HG02588 (cell line): ENCODE results near the gene CAB39.
"Not testable (repeated sequence)": the region's sequence is repeated elsewhere in the genome, so short reads cannot be mapped to it uniquely, and the experiment has no call there.

Source experiments
- ATAC-seq: cut with Tn5 transposase; IDR thresholded peaks from one replicate; pipeline ENCODE4 v1.9.1; 2021; ENCODE audit warnings: mild to moderate bottlenecking, moderate library complexity; ENCODE audit not compliant: unreplicated experiment

The CAB39 gene

DNA sequence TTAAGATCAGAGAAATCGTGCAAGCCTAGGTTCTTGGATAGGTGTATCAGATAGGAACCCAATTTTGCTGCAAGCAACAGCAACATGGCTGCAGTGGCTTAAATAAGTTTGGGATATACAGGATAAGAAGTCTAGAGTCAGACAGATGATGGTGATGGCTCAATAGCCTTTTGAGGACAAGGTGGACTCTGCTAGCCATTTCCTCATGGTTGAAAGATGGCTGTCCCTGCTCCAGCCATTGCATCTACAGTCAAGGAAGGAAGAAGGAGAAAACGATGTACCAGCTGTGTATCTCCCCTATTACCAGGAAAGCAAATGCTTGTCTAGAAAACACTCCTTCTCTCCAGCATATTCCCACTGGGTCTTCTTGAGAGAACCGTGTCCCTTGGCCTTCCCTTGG is 30.1 kb upstream of the CAB39 start:
- no peak for ATAC-seq

DNA sequence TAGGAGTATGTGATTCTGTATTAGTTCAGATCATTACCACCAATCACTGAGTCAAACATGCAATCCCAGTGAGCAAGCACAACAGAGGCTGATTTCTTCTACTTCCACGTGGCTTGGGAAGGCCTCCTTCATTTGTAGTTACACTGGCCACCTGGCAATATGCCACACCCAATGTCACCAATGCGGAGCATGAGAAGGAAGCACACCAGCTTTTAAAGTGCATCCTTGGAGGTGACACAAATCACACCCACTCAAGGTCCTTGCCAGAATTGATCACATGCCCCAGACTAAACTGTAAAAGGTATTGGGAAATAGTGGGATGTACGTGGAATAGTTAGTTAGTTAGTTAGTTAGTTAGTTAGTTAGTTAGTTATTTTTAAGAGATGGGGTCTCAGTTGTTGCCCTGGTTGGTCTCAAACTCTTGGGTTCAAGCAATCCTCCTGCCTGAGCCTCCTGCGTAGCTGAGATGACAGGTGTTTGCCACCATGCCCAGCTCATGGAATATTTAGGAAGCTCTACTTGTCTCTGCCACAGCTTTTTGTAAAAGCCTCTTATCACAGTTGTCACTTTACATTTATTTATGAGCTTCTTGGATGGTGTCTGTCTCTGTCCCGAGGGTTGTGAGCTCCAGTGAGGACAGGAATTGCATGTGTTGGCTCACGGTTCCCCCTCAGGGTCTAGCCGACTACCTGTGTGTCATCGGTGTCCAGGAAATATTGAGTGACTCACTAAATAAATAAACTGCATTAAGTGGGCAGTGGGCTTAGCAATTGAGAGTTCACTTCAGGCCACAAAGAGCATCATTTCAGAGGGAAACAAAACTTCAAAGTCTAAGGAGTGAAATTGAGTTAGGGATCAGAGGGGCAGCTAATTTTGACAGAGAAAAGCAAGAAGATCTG is 28.1 kb upstream of the CAB39 start:
- ATAC-seq: no peak

DNA sequence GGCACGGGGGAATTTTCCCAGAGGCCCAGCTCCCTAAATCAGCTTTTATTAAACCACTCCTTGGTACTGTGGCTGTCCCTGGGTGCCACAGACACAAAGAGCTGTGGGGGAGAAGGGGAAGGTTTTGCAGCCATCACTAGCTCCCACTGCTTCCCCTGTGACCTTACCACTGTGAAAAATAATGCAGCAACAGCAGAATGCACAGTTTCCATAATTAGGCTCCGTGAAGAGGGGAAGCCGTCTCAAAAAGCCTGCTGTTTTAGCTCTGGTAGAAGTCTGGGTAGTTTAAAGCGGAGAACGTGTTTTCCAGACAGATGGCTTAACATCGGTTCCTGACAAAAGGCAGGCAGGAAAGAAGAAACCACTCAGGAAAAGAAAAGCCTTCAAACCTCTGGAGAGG is 27.5 kb upstream of the CAB39 start:
- ATAC-seq: no peak

DNA sequence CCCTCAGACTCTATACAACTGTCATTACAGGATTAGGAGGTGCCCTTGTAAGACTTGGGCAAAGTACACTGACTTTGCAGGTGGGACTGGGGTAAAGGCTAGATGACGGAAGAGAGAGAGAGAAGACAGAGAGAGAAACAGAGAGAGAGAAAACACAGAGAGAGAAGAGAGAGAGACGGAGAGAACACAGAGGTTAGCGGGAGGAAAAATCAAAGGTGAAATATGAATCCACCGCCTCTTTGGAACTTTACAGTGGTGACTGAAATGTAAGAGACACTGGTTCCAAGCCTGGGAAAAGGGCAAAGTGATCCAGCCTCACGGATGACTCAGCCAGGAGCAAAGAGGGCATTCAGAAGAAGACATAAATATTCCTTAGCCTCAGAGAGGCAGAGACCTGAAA is 25.1 kb upstream of the CAB39 start:
- no peak for ATAC-seq

DNA sequence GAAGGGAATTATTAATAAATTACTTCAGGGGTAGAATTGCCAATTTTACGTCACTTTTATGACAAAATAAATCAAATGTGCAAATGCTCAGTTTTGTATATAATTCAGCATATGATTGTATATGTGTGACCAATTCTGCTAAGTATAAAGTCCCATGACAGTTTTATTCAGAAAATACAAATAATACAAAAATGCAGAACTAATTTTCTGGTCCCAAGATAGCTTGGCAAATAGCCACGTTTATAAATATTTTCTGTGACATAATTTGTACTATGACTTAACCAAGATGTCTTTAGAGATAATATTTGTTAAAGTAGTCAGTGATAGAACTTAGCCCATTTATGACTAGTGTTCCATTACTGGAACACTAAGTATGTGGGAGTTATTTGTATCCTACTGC is 24.2 kb upstream of the CAB39 start:
- no peak for ATAC-seq

DNA sequence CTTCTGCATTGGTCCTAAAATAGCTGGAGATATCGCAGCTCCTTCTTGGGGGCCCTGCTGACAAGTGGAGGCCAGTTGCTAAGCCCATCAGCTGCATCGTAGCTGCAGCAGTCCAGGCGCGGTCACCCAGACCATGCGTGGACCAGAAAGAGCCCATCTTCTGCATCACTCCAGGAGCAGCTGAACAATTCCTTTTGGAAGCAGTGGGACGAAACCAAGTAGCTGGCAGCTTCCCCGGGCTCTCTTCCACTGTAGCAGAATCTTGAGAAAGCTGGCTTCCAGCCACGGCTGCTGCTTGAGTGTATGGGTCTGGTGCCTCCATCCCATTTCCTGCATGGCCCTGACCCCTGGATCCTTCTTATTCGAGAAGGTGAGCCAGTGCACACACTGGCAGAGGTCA is 22.2 kb upstream of the CAB39 start:
- no peak for ATAC-seq

DNA sequence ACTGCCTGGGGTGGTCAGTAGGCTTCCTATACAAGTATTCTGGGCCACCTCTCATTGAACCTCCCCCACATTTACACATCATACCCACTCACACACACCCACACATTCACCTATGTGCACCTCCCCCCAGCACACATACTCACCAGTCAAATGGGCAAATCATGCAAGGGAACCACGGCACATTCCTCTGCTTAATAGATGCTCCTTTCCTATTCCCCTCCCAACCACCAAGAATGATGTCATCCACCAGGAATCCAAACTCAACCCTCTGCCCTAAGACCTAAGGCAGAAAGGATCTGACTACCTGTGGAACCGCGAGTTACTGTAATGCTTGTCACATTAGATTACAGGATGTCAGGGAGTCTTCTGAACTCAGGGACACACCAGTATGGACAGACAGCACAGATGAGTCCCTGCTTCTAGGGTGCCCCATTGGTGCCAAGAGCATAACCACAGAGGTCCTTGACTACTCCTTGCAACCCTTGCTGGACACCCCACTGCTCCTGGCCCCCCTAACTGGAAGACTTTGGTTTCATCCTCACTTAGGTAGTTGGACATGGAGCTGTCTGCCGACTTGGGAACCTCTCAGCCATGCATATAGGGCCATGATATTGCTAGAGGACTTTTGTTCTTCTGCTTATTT is 21.5 kb upstream of the CAB39 start:
- ATAC-seq: no peak

DNA sequence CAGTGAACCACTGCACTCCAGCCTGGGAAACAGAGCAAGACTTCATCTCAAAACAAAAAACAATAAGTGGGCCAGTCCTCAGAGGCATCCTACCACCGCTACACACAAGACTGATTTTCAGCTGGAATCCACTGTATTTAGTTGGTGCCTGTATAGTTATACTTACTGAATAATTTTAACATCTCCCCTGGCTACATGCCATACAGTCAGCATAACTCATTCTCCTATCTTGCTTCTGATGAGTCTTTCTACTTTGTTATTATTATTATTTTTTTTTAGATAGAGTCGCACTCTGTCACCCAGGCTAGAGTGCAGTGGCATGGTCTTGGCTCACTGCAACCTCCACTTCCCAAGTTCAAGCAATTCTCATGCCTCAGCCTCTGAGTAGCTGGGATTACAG is 19.9 kb upstream of the CAB39 start:
- no peak for ATAC-seq

DNA sequence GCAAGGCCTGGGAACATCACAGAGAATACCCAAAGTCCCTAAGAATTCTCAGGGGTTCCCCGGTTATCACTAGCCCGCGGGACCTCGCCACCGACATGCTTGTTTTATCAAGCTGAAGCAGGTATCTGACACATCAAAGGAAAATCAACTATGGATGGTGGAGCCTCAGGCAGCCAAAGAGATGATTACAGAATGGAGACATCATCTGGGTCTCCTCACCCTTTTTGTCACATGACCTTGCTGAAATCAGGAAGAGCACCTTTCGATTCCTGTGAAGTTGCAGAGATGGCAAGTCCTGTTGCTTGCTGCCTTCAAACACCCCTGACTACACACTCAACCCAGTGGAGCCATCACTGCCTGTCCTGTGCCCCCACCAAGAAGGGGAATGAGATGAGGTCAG is 19.2 kb upstream of the CAB39 start:
- ATAC-seq: no peak

DNA sequence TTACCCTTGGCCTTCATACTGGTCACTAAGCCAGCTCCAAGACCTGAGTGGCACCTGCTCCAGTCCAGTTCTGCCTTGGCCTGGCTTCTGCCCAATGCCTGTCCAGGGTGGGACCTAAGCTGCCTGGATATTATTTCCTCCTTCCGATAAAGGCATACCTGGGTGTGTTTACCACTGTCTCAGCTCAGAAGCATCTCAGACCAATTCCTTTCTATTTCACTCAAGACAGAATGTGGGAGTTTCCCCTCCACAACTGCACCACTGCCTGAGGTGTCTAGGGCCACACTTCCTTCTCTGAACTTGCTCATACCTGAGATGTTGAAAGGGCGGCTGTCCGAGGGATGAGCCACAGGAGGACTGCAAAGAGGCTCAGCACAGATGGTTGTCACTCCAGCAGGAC is 18.4 kb upstream of the CAB39 start:
- peak; percentile 69 for ATAC-seq

DNA sequence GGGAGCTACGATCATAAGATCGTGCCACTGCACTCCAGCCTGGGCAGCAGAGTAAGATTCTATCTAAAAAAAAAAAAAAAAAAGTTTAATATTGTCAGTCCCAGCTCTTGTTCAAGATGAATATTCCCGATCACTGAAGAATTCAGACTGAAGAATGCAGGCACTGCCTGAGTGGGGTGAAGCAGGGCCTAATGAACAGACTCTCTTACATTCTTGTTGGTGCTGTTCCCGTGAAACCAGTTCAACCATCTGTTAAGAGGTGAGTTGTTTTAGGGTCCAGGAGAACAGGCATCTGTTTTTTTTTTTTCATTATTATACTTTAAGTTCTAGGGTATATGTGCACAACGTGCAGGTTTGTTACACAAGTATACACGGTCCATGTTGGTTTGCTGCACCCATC is 17.1 kb upstream of the CAB39 start:
- ATAC-seq: no peak

DNA sequence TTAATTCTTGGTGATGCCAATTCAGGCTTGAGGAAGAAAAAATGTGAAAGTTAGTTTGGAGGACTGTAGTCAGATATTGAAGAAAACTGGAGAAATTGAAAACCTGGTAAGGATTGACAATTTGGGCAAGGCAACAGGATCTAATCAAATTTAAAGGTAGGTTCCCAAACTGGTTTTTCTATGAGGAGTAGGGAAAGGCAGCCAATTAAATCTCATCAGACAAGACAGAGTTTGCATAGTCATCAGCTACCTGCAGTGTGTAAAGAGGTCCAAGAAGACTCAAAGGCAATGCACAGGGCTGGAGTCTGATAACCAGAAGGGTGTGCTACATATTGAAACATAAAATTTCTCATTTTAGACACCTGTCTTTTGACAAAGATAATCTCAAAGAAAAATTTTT is 16.0 kb upstream of the CAB39 start:
- ATAC-seq: no peak

DNA sequence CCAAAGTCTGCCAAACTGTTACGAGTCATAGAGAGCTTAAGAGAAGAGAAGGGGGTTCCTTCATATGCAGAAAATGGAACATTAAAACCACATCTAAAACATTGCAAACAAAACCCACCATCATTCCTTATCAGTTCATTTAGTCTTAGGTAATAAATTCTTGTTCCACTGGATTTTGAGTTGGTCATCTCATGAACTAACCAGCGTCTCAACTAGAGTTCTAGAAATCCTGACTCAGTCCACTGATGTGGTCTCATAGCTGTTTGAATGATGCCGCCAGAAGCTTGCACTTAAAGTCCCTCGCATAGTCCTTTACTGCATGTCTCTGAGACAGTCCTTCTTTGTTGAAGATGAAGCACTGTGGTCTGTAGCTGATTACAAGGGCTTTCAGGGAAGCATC is 15.0 kb upstream of the CAB39 start:
- ATAC-seq: no peak

DNA sequence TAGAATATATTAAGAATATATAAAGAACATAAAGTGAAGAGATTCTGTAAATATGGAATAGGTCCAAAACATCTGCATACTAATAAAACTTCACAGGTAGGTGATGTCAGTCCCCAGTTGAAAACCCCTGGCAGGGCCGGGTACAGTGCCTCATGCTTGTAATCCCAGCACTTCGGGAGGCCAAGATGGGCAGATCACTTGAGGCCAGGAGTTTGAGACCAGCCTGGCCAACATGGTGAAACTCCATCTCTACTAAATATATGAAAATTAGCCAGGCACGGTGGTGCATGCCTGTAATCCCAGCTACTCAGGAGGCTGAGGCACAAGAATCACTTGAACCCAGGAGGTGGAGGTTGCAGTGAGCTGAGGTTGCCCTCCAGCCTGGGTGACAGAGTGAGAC is 13.9 kb upstream of the CAB39 start:
- ATAC-seq: not testable (repeated sequence)

DNA sequence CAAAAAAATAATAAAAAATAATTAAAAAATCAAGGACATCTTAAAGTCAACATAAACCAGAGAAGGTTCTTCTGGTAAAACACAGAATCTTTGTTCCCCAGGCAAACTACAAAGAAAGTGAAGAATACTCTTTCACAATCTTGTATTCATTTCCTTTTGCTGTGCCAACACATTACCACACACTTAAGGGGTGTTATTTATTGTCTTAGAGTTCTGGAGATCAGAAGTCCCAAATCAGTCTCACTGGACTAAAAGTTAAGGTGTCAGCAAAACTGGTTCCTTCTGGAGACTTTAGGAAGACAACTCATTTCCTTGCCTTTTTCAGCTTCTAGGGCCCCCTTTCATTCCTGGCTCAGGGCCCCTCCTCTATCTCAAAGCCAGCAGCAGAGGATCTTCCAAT is 12.2 kb upstream of the CAB39 start:
- no peak for ATAC-seq

DNA sequence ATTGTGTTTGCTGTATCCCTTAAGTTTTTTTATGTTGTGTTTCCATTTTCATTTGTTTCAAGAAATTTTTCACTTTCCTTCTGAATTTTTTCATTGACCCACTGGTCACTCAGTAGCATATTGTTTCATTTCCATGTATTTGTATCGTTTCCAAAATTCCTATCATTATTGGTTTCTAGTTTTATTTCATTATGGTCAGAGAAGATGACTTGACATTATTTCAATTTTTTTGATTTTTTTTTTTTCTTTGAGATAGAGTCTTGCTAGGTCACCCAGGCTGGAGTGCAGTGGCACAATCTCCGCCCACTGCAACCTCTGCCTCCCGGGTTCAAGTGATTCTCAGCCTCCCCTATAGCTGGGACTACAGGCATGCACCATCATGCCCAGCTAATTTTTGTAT is 11.3 kb upstream of the CAB39 start:
- ATAC-seq: no peak

DNA sequence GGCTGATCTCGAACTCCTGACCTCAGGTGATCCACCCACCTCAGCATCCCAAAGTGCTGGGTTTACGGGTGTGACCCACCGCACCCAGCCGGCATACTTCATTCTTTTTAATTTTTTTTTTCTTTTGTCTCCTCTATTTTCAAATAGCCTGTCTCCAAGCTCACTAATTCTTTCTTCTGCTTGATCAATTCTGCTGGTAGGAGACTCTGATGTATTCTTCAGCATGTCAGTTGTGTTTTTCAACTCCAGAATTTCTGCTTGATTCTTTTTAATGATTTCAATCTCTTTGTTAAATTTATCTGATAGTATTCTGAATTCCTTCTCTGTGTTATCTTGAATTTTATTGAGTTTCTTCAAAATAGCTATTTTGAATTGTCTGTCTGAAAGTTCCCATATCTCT is 10.2 kb upstream of the CAB39 start:
- ATAC-seq: not testable (repeated sequence)

DNA sequence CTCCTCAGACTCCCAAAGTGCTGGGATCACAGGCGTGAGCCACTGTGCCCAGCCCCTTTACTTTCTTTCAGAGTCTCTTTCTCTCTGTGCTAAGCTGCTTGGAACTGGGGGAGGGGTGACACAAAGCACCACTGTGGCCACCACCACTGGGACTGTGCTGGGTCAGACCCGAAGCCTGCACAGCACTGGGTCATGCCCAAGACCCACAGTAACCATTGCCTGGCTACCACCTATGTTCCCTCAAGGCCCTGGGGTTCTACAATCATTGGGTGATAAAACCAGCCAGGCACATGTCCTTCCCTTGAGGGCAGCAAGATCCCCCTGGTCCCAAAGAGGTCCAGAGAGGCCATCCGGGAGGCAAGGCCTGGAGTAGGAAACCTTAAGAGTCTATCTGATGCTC is 9.1 kb upstream of the CAB39 start:
- ATAC-seq: no peak

DNA sequence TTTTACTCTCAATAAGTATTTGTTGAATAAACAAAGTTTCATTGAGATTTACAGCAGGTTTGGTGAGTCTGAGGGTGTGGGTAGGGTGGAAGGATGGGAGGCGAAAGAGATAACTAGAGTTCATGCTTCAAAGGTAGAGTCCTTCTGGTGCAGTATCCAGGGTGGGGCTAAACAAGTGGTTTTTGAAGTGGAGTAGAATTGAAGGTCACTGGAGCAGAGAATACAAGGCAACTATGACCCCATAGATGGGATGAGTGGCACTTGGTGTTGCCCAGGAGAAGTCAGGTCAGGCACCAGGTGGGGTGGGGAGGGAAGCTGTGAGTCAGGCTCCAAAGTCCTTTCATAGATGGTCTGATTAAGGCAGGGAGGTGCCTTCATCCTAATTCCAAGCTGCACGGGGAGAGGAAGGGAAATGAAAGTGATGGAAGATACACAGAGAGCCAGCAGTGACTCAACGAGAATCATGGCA is 6.6 kb upstream of the CAB39 start:
- ATAC-seq: no peak

DNA sequence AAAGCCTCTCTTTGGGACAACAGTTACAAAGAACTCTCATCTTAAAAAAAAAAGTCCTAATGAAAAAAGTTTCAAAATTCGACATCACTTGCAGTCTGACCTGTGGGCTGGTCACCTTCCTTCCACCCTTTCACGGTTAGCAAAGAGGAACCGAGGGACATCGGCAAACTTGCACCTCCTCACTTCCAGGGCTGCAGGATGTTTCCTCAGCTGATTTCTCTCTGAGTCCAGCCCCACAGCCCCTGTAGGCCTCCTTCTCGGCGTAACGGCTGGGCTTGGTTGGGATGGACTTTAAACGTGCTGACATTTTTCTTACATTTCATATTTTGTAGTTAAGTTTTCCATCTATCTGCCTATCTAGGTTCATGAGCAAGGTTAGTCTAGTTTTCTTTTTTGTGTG is 5.7 kb upstream of the CAB39 start:
- ATAC-seq: no peak

DNA sequence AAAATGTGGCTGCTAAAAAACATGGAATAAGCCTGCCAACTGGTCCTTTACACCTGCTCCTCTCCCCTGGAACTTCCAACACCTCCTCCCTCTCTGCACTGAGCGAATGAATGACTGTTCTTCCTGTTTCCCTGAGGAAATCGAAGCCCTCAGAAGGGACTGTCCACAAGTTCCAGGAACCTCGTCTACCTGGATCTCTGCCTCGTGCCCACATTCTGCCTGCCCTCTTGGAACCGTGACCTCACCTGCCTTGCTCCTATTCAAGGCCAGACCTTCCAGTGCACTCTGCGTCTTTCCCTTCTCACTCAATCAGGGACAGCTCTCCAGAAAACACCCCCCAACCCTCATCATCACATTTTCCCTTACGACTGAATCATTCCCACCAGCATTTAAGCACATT is 4.4 kb upstream of the CAB39 start:
- no peak for ATAC-seq

DNA sequence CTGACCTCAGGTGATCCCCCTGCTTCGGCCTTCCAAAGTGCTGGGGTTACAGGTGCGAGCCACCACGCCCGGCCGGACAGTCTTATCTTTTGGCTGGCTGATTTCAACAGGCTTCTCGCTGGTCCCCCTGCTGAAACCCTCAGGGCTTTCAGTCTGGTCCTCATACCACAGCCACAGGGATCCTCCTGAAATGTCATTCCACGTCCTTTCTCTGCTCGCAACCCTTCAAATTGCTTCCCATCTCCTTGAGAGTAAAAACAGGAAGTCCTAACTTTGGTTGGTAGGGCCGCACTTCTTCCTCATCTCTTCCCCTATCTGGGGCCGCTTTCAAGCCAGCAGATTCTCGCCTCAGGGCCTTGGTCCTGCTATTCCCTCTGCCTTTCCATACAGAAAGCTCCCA is 1.4 kb upstream of the CAB39 start:
- ATAC-seq: no peak
